CD4-positive, alpha-beta T cell (primary cell): ENCODE results near the gene MECP2. TPM values are rescaled to one million over a fixed set of nuclear protein-coding genes. Genes with fewer than 3 reads are reported as not detected.

ENCODE experiments used
- ATAC-seq: fragments of 200-7000 bp; cut with Tn5 transposase; one replicate; pipeline ENCODE4 v1.10.0; 2022; ENCODE audit warnings: mild to moderate bottlenecking; ENCODE audit not compliant: poor library complexity
- CTCF ChIA-PET: fragments of 350-600 bp; sonication (Branson Sonifier 250); formaldehyde crosslinking; loops from one replicate; lab custom pipeline; 2021; ENCODE audit warnings: antibody characterized with exemption, inconsistent platforms; lab: Charles Lee
- POLR2A ChIA-PET: fragments of 350-600 bp; sonication (Branson Sonifier 250); formaldehyde crosslinking; loops from one replicate; lab custom pipeline; 2021; ENCODE audit warnings: antibody characterized with exemption, inconsistent platforms; lab: Charles Lee
- DNase-seq, 14 experiments: peaks; one replicate each; pipeline ENCODE4 v3.0.0-alpha.2; 2013 to 2020; ENCODE audit warnings: mixed read lengths in 2 of 14
- H3K27ac ChIP-seq, 2 donors: one replicate each; pipeline versions ENCODE4 v1.5.1 to v1.7.0; 2013; ENCODE audit warnings: low read length in 2 of 2, low read depth in 1 of 2, mild to moderate bottlenecking in 1 of 2
- H3K27me3 ChIP-seq, 2 experiments: 1 replicate in 1 of 2; 2 replicates in 1 of 2; pipeline versions ENCODE4 v1.6.1 to v1.7.0; 2013; ENCODE audit warnings: low read length in 2 of 2, control low read depth in 1 of 2, mild to moderate bottlenecking in 1 of 2, moderate library complexity in 1 of 2; ENCODE audit not compliant: insufficient read depth in 2 of 2, control insufficient read depth in 1 of 2
- H3K36me3 ChIP-seq: one replicate; pipeline ENCODE4 v1.6.1; 2013; ENCODE audit warnings: low read length, control low read depth; ENCODE audit not compliant: insufficient read depth
- H3K4me1 ChIP-seq: one replicate; pipeline ENCODE4 v1.6.1; 2013; ENCODE audit warnings: low read length, control low read depth; ENCODE audit not compliant: insufficient read depth
- H3K4me3 ChIP-seq: one replicate; pipeline ENCODE4 v1.5.1; 2013; ENCODE audit warnings: mild to moderate bottlenecking, low read length, moderate library complexity
- H3K9me3 ChIP-seq, 2 experiments: 1 replicate in 1 of 2; 2 replicates in 1 of 2; pipeline versions ENCODE4 v1.6.1 to v1.7.0; 2013; ENCODE audit warnings: low read length in 2 of 2, mild to moderate bottlenecking in 2 of 2, control low read depth in 1 of 2, moderate library complexity in 1 of 2; ENCODE audit not compliant: control insufficient read depth in 1 of 2, insufficient read depth in 1 of 2
- H3K27ac Mint-ChIP-seq: one replicate; pipeline ENCODE4 v1.8.0; 2020; ENCODE audit warnings: mixed read lengths
- H3K27me3 Mint-ChIP-seq: one replicate; pipeline ENCODE4 v1.8.0; 2021; ENCODE audit warnings: mixed read lengths
- H3K36me3 Mint-ChIP-seq: one replicate; pipeline ENCODE4 v1.8.0; 2021; ENCODE audit warnings: low read depth, mixed read lengths
- H3K4me1 Mint-ChIP-seq: one replicate; pipeline ENCODE4 v1.8.0; 2021; ENCODE audit warnings: low read depth, mixed read lengths
- H3K4me3 Mint-ChIP-seq: one replicate; pipeline ENCODE4 v1.8.0; 2020; ENCODE audit warnings: mild to moderate bottlenecking, mixed read lengths
- H3K9me3 Mint-ChIP-seq: one replicate; pipeline ENCODE4 v1.8.0; 2020; ENCODE audit warnings: mixed read lengths
- CTCF ChIP-seq: fragments of 200-600 bp; IDR thresholded peaks from one replicate; pipeline ENCODE4 v1.8.0; 2022; ENCODE audit warnings: antibody characterized with exemption, mild to moderate bottlenecking
- intact Hi-C, 2 experiments: fragments of 100-400 bp; cut with DNase I in 1 of 2; cut with micrococcal nuclease in 1 of 2; formaldehyde crosslinking; loops; one replicate each; pipeline versions ENCODE4 v1.15.1 to v1.9.0; 2023 to 2025; cut with DNase I, micrococcal nuclease
- total RNA-seq, 174 experiments: library from RNA in 2 of 174; stranded (reverse) in 2 of 174; gene quantifications; one replicate each; pipeline ENCODE4 v1.2.3 and lab custom pipeline; 2021 to 2026

The MECP2 gene
- total RNA-seq, 2 experiments from 2014 or later, result 120 to 133 TPM

GRCh38 chrX:154012336-154012991, 85.1 kb downstream of the MECP2 start:
- Histone ChIP-seq H3K27ac (no peak overlapping the region), H3K4me3 (no peak overlapping the region), H3K9me3 (no peaks in the 10 kb centered on the region), H3K36me3 (peaks cover 40% of the 10 kb centered on the region), H3K27me3 (no peaks in the 10 kb centered on the region), H3K4me1 (peaks cover 23% of the 10 kb centered on the region)
- Mint-ChIP-seq H3K4me1 (peaks cover 5% of the 10 kb centered on the region), H3K9me3 (no peaks in the 10 kb centered on the region), H3K27ac (no peak overlapping the region), H3K36me3 (peaks cover 30% of the 10 kb centered on the region), H3K27me3 (no peaks in the 10 kb centered on the region), H3K4me3 (no peak overlapping the region)
- intact Hi-C loops, result loop anchor here (10.0 kb wide), 2 partner anchors 52 to 362 kb away; partner anchors contain the start of genes EMD (in 1 of the 2) and FLNA (in 1 of the 2)
- POLR2A ChIA-PET, result interaction anchor here (1.6 to 2.5 kb wide), 2 partner anchors 9 to 45 kb away, joined by 3 to 7 read pairs; no protein-coding TSS in a partner anchor
- no peak for DNase-seq
- CTCF ChIA-PET, result interaction anchor here (1.3 to 3.1 kb wide), 4 partner anchors 9 to 125 kb away, joined by 3 to 12 read pairs (median 6); no protein-coding TSS in a partner anchor
- TF ChIP-seq CTCF, result no peak
- no peak for ATAC-seq

GRCh38 chrX:154011376-154012335, 85.9 kb downstream of the MECP2 start:
- ChIA-PET POLR2A (no interaction called here), CTCF (interaction anchor here (1.3 kb wide), 1 partner anchor 126 kb away, joined by 3 read pairs; no protein-coding TSS in a partner anchor)
- Histone ChIP-seq H3K9me3 (no peaks in the 10 kb centered on the region), H3K27me3 (no peaks in the 10 kb centered on the region), H3K4me3 (no peak overlapping the region), H3K27ac (no peak overlapping the region), H3K4me1 (peaks cover 20% of the 10 kb centered on the region), H3K36me3 (peaks cover 34% of the 10 kb centered on the region)
- ATAC-seq (no peak), DNase-seq (no peak)
- no peak overlapping the region for H3K4me3 Mint-ChIP-seq
- peaks cover 30% of the 10 kb centered on the region for H3K36me3 Mint-ChIP-seq
- H3K27ac Mint-ChIP-seq, result no peak overlapping the region
- intact Hi-C loops, result loop anchor here (10.0 kb wide), 2 partner anchors 53 to 363 kb away; partner anchors contain the start of genes EMD (in 1 of the 2) and FLNA (in 1 of the 2)
- H3K27me3 Mint-ChIP-seq, result no peaks in the 10 kb centered on the region
- H3K4me1 Mint-ChIP-seq, result peaks cover 5% of the 10 kb centered on the region
- H3K9me3 Mint-ChIP-seq, result no peaks in the 10 kb centered on the region
- TF ChIP-seq CTCF, result no peak

GRCh38 chrX:154010330-154011087, 87.0 kb downstream of the MECP2 start:
- TF ChIP-seq CTCF, result no peak
- Mint-ChIP-seq H3K27ac (no peak overlapping the region), H3K4me1 (peaks cover 5% of the 10 kb centered on the region), H3K4me3 (no peak overlapping the region), H3K36me3 (peaks cover 25% of the 10 kb centered on the region), H3K9me3 (no peaks in the 10 kb centered on the region), H3K27me3 (no peaks in the 10 kb centered on the region)
- Histone ChIP-seq H3K36me3 (peaks cover 22% of the 10 kb centered on the region), H3K4me3 (no peak overlapping the region), H3K27ac (no peak overlapping the region), H3K27me3 (no peaks in the 10 kb centered on the region), H3K4me1 (peaks cover 16% of the 10 kb centered on the region), H3K9me3 (no peaks in the 10 kb centered on the region)
- CTCF ChIA-PET, result no interaction called here
- DNase-seq (peak in 2 of 14 experiments; percentile 47 to 59), ATAC-seq (no peak)
- POLR2A ChIA-PET, result no interaction called here
- intact Hi-C loops, result loop anchor here (10.0 kb wide), 2 partner anchors 54 to 364 kb away; partner anchors contain the start of genes EMD (in 1 of the 2) and FLNA (in 1 of the 2)
